DOHH2 (cell line): ENCODE results near the gene ASB7.

Experiments used
- H3F3A ChIP-seq: fragments of 200-600 bp; sonication (generic), shearing (Covaris generic); 2 replicates; pipeline ENCODE4 v1.6.0; 2016; ENCODE audit warnings: antibody characterized with exemption, mild to moderate bottlenecking; ENCODE audit not compliant: control insufficient read depth, insufficient read depth
- H3K27ac ChIP-seq: fragments of 200-600 bp; sonication (generic); 2 replicates; pipeline ENCODE4 v1.5.1; 2014; ENCODE audit warnings: low read depth, mild to moderate bottlenecking, low read length, moderate library complexity
- H3K27me3 ChIP-seq: fragments of 200-600 bp; sonication (generic); 2 replicates; pipeline ENCODE4 v1.6.1; 2014; ENCODE audit warnings: mild to moderate bottlenecking, low read length, mixed read lengths; ENCODE audit not compliant: control insufficient read depth
- H3K36me3 ChIP-seq: fragments of 200-600 bp; sonication (generic); 2 replicates; pipeline ENCODE4 v1.6.1; 2014; ENCODE audit warnings: mild to moderate bottlenecking, low read length, moderate library complexity, mixed read lengths; ENCODE audit not compliant: control insufficient read depth
- H3K4me1 ChIP-seq: fragments of 200-600 bp; sonication (generic); 2 replicates; pipeline ENCODE4 v1.6.1; 2014; ENCODE audit warnings: mild to moderate bottlenecking, low read length, mixed read lengths; ENCODE audit not compliant: control insufficient read depth
- H3K4me2 ChIP-seq: fragments of 200-600 bp; sonication (generic); 2 replicates; pipeline ENCODE4 v1.6.0; 2014; ENCODE audit warnings: mild to moderate bottlenecking, low read length, moderate library complexity
- H3K4me3 ChIP-seq: fragments of 200-600 bp; sonication (generic); 2 replicates; pipeline ENCODE4 v1.5.1; 2014; ENCODE audit warnings: mild to moderate bottlenecking, low read length, mixed read lengths
- H3K79me2 ChIP-seq: fragments of 200-600 bp; sonication (generic); 2 replicates; pipeline ENCODE4 v1.6.1; 2014; ENCODE audit warnings: mild to moderate bottlenecking, low read length, mixed read lengths; ENCODE audit not compliant: control insufficient read depth
- H3K9me2 ChIP-seq: fragments of 200-600 bp; sonication (generic); replicated peaks from 2 replicates; pipeline ENCODE4 v1.6.1; 2014; ENCODE audit warnings: mild to moderate bottlenecking, low read length, mixed read lengths; ENCODE audit not compliant: control insufficient read depth
- H3K9me3 ChIP-seq: fragments of 200-600 bp; sonication (generic); 2 replicates; pipeline ENCODE4 v1.6.1; 2014; ENCODE audit warnings: antibody characterized with exemption, low read length, mixed read lengths; ENCODE audit not compliant: control insufficient read depth, insufficient read depth
- H4K20me1 ChIP-seq: fragments of 200-600 bp; sonication (generic); 2 replicates; pipeline ENCODE4 v1.6.0; 2014; ENCODE audit warnings: low read depth, mild to moderate bottlenecking, antibody characterized with exemption, low read length, moderate library complexity; ENCODE audit not compliant: control insufficient read depth, insufficient read depth
- EZH2phosphoT487 ChIP-seq: fragments of 200-600 bp; sonication (generic); IDR thresholded peaks from 2 replicates; pipeline ENCODE4 v1.6.1; 2017; ENCODE audit warnings: borderline replicate concordance, mild to moderate bottlenecking, antibody characterized with exemption, low read length, moderate library complexity, mixed read lengths
- TF ChIP-seq, protein P1 (sequence below): fragments of 200-600 bp; sonication (generic); IDR thresholded peaks from one replicate; pipeline ENCODE4 v1.5.1; 2014; ENCODE audit warnings: antibody characterized with exemption, mild to moderate bottlenecking, low read depth, low read length; ENCODE audit not compliant: poor library complexity, severe bottlenecking

The ASB7 gene

DNA sequence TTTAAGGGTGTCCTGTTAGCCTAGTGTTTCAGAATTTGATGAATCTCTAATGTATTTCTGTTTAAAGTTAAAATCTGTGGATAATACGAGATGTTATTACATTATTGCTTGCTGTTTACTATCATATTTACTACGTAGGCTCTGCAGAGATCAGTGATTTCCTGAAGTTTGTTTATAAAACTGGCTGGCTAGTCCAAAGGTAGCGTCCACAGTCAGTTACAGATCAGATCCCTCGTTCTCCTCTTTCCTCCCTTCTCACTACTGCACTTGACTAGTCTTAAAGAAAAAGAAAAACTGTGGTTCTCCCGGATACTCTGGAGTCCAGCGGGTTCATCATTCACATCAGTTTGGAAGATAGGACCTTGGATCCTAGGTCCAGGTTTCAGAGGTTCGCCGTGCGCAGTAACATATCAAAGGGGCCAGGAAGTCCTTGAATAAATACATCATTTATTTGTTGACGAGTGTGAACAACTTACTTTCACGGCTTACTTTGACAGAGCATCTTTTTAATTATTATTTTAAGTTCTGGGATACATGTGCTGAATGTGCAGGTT, 35.9 kb downstream of the ASB7 start:
- Histone ChIP-seq H3K9me2 (no peaks in the 10 kb centered on the region), H3F3A (no peaks in the 10 kb centered on the region), H3K27me3 (no peaks in the 10 kb centered on the region), H3K9me3 (no peaks in the 10 kb centered on the region), H4K20me1 (peaks cover 6% of the 10 kb centered on the region), H3K27ac (no peak overlapping the region), H3K36me3 (no peaks in the 10 kb centered on the region), H3K79me2 (peaks cover 57% of the 10 kb centered on the region), H3K4me1 (no peaks in the 10 kb centered on the region), H3K4me3 (no peak overlapping the region), H3K4me2 (no peak overlapping the region)
- TF ChIP-seq EZH2phosphoT487 = no peak
- TF ChIP-seq, protein P1, sequence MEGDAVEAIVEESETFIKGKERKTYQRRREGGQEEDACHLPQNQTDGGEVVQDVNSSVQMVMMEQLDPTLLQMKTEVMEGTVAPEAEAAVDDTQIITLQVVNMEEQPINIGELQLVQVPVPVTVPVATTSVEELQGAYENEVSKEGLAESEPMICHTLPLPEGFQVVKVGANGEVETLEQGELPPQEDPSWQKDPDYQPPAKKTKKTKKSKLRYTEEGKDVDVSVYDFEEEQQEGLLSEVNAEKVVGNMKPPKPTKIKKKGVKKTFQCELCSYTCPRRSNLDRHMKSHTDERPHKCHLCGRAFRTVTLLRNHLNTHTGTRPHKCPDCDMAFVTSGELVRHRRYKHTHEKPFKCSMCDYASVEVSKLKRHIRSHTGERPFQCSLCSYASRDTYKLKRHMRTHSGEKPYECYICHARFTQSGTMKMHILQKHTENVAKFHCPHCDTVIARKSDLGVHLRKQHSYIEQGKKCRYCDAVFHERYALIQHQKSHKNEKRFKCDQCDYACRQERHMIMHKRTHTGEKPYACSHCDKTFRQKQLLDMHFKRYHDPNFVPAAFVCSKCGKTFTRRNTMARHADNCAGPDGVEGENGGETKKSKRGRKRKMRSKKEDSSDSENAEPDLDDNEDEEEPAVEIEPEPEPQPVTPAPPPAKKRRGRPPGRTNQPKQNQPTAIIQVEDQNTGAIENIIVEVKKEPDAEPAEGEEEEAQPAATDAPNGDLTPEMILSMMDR = no peak

DNA sequence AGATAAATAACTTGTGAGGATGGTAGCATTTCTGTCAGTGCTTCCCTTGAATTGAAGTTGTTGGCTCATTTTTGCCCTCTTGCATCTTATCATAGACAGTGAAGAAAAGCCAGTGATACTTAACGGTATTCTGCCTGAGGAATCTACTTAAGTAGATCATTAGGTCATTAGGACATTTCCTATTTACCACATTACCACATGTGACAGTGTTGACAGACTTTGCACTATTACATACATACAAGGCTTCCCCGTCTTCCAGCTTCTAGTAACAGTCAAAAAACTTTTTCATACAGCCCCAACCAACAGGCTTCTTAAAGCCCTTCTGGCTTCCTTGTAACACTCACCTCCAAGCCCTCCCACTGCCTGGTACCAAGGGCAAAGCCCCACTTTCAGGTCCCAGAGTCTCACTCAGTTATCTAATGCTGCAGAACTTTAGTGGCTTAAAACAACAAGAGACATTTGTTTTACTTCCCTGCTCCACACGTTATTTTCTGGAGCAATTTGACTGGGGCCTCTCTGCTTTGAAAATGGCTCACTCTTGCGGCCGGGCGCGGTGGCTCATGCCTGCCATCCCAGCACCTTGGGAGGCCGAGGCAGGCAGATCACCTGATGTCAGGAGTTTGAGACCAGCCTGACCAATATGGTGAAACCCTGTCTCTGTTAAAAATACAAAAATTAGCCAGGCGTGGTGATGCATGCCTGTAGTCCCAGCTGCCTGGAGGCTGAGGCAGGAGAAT, 40.0 kb downstream of the ASB7 start:
- peaks cover 38% of the 10 kb centered on the region for H3K79me2 ChIP-seq
- H3F3A ChIP-seq = no peaks in the 10 kb centered on the region
- no peak overlapping the region for H3K4me3 ChIP-seq
- peaks cover 5% of the 10 kb centered on the region for H4K20me1 ChIP-seq
- no peaks in the 10 kb centered on the region for H3K27me3 ChIP-seq
- no peaks in the 10 kb centered on the region for H3K9me3 ChIP-seq
- H3K27ac ChIP-seq = no peak overlapping the region
- H3K36me3 ChIP-seq = no peaks in the 10 kb centered on the region
- H3K9me2 ChIP-seq = no peaks in the 10 kb centered on the region
- H3K4me1 ChIP-seq = no peaks in the 10 kb centered on the region
- H3K4me2 ChIP-seq = no peak overlapping the region
- TF ChIP-seq, protein P1 = no peak
- TF ChIP-seq EZH2phosphoT487 = no peak

DNA sequence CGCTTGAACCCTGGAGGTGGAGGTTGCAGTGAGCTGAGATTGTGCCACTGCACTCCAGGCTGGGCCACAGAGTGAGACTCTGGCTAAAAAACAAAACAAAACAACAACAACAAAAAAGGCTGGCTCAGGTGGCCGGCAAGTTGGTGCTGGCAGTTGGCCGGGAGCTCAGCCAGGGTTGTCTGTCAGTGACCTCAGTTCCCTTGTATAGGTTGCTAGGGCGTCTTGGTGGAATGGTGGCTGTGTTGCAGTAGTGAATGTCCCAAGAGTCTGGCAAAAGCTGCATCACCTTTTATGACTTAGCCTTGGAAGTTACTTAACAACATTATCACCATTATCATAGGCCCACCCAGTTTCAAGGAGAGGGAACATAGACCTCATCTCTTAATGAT, 40.6 kb downstream of the ASB7 start:
- Histone ChIP-seq H4K20me1 (peaks cover 5% of the 10 kb centered on the region; the same call in 1 of the 2 replicates), H3F3A (no peaks in the 10 kb centered on the region), H3K27me3 (no peaks in the 10 kb centered on the region), H3K4me3 (no peak overlapping the region), H3K9me3 (no peaks in the 10 kb centered on the region), H3K79me2 (peaks cover 35% of the 10 kb centered on the region), H3K4me2 (no peak overlapping the region), H3K9me2 (no peaks in the 10 kb centered on the region), H3K4me1 (no peaks in the 10 kb centered on the region), H3K27ac (no peak overlapping the region), H3K36me3 (no peaks in the 10 kb centered on the region)
- no peak for TF ChIP-seq EZH2phosphoT487
- TF ChIP-seq, protein P1 = no peak
